Panc1 (cell line): Measurements from ENCODE around the gene ATE1.

Experiments
- CTCF ChIP-seq: fragments of 450-650 bp; IDR thresholded peaks from 2 replicates; pipeline ENCODE4 v1.5.1; 2017; ENCODE audit warnings: mild to moderate bottlenecking
- TF ChIP-seq, protein P1 (sequence below), 2 experiments: IDR thresholded peaks; 2 replicates each; pipeline ENCODE4 v1.6.1; 2011 to 2012; ENCODE audit warnings: low read depth in 2 of 2, control low read depth in 1 of 2, low read length in 1 of 2, mild to moderate bottlenecking in 1 of 2, moderate library complexity in 1 of 2; ENCODE audit not compliant: insufficient read depth in 1 of 2

DNA sequence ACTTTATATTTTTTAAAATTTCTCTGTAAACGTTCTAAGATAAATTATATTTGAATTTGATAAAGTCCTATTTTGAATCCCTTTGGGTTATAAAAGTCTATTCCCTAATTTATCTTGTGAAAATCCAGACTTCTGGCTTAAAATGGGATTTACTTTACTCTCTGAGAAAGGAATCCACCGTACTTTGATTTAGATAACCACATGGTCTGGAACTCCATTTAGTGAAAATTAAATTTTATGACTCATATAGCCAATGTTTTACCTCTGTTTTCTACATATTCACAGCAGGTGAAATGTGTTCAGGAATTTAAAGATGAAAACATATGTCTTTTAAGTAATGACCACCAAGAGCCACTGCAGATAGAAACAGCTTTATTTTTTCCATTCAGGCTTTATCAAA is 187.8 kb downstream of the ATE1 start:
- no peak for TF ChIP-seq CTCF
- TF ChIP-seq, protein P1, sequence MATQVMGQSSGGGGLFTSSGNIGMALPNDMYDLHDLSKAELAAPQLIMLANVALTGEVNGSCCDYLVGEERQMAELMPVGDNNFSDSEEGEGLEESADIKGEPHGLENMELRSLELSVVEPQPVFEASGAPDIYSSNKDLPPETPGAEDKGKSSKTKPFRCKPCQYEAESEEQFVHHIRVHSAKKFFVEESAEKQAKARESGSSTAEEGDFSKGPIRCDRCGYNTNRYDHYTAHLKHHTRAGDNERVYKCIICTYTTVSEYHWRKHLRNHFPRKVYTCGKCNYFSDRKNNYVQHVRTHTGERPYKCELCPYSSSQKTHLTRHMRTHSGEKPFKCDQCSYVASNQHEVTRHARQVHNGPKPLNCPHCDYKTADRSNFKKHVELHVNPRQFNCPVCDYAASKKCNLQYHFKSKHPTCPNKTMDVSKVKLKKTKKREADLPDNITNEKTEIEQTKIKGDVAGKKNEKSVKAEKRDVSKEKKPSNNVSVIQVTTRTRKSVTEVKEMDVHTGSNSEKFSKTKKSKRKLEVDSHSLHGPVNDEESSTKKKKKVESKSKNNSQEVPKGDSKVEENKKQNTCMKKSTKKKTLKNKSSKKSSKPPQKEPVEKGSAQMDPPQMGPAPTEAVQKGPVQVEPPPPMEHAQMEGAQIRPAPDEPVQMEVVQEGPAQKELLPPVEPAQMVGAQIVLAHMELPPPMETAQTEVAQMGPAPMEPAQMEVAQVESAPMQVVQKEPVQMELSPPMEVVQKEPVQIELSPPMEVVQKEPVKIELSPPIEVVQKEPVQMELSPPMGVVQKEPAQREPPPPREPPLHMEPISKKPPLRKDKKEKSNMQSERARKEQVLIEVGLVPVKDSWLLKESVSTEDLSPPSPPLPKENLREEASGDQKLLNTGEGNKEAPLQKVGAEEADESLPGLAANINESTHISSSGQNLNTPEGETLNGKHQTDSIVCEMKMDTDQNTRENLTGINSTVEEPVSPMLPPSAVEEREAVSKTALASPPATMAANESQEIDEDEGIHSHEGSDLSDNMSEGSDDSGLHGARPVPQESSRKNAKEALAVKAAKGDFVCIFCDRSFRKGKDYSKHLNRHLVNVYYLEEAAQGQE (IDR thresholded peaks at IDR 0.05; ENCODE audit: insufficient read depth in 1 of 2, low read depth in 2 of 2, low read length in 1 of 2), result no peak
